Activated CD8-positive, alpha-beta T cell treated with anti-CD3 and anti-CD28 coated beads, Interleukin-2, amount 10 ng/mL, durations not matched to agents 7 days and 5 days (primary cell): ENCODE results near the gene MPZL3. TPM values are rescaled to one million over a fixed set of nuclear protein-coding genes. Genes with fewer than 3 reads are reported as not detected.
A peak's percentile ranks its signal among the peaks of the same experiment; 100 is the strongest.

Experiments
- ATAC-seq: fragments of 150-1000 bp; cut with Tn5 transposase; one replicate; pipeline ENCODE4 v1.10.0; 2021; ENCODE audit warnings: moderate library complexity
- CTCF ChIA-PET: fragments of 350-600 bp; sonication (Branson Sonifier 250); formaldehyde crosslinking; loops from one replicate; lab custom pipeline; 2021; ENCODE audit warnings: antibody characterized with exemption; lab: Charles Lee
- POLR2A ChIA-PET: fragments of 350-600 bp; sonication (Branson Sonifier 250); formaldehyde crosslinking; loops from one replicate; lab custom pipeline; 2021; ENCODE audit warnings: antibody characterized with exemption; lab: Charles Lee
- DNase-seq: peaks from one replicate; pipeline ENCODE4 v3.0.0-alpha.2; 2020
- H3K27ac Mint-ChIP-seq: one replicate; pipeline ENCODE4 v1.8.0; 2021; ENCODE audit warnings: mild to moderate bottlenecking, mixed read lengths
- H3K27me3 Mint-ChIP-seq: one replicate; pipeline ENCODE4 v1.8.0; 2021; ENCODE audit warnings: low read depth, mixed read lengths
- H3K36me3 Mint-ChIP-seq: one replicate; pipeline ENCODE4 v1.8.0; 2021; ENCODE audit warnings: low read depth, mixed read lengths
- H3K4me1 Mint-ChIP-seq: one replicate; pipeline ENCODE4 v1.8.0; 2021; ENCODE audit warnings: low read depth, mixed read lengths
- H3K4me3 Mint-ChIP-seq: one replicate; pipeline ENCODE4 v1.8.0; 2021; ENCODE audit warnings: mild to moderate bottlenecking, mixed read lengths
- H3K9me3 Mint-ChIP-seq: one replicate; pipeline ENCODE4 v1.8.0; 2022; ENCODE audit warnings: mixed read lengths; ENCODE audit not compliant: insufficient read depth
- total RNA-seq, 2 experiments: library from RNA; stranded (reverse); gene quantifications; one replicate each; pipeline ENCODE4 v1.2.3, GENCODE V29; 2021

The MPZL3 gene, protein sequence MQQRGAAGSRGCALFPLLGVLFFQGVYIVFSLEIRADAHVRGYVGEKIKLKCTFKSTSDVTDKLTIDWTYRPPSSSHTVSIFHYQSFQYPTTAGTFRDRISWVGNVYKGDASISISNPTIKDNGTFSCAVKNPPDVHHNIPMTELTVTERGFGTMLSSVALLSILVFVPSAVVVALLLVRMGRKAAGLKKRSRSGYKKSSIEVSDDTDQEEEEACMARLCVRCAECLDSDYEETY
- 10 to 100 TPM; 19.6 to 20.0 TPM for total RNA-seq

DNA sequence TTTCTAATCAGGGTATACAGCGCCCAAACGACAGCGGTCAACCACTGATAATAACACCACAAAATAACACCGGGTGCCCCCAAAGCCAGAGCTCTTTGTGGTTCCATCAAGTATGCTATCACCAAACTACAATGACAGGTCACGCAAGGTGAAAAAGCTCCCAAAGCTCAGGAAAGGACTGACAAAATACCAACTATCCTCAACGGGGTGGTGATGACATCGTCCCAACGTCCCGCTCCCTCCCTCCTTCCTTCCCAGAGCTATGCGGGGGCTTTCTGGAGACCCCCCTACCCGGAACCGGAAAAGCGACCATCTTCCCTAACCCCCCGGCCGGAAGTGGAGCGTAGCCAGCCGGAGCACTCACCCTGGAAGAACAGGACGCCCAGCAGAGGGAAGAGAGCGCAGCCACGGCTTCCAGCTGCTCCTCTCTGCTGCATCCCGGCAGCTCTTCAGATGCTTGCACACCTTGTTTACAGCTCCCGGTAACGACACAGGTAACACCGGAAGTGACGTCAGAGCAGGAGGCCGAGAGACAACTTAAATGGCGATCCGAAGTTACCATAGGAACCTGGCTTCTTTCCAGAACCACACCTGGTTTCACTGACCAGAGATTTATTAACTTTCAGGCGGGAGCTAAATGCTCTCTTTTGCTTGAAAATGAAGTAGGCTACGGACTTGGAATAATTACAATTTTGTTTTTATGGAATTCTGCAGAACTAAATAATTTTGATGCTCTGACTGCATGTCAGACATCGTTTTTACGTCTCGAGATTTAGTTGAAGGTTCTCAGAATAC is at the start of gene MPZL3:
Gene MPZL3, minus strand, starts transcription at position 508 of the 795 bp plus-strand sequence. Its CDS starts 71 bp downstream, at position 437.
- POLR2A ChIA-PET = interaction anchor here (0.7 to 3.1 kb wide), 18 partner anchors 11 to 89 kb away, joined by 3 to 44 read pairs (median 6); partner anchors contain the start of gene JAML
- ATAC-seq (peak; percentile 79), DNase-seq (peak; percentile 90)
- no peaks in the 10 kb centered on the region for H3K27me3 Mint-ChIP-seq
- no peaks in the 10 kb centered on the region for H3K9me3 Mint-ChIP-seq
- H3K4me3 Mint-ChIP-seq = peak within 1 kb of the TSS; percentile 94
- peaks cover 42% of the 10 kb centered on the region for H3K36me3 Mint-ChIP-seq
- CTCF ChIA-PET = interaction anchor here (0.7 to 3.7 kb wide), 21 partner anchors 8 to 618 kb away, joined by 3 to 29 read pairs (median 5); partner anchors contain the start of genes CD3E and MPZL2
- peak within 1 kb of the TSS; percentile 99 for H3K27ac Mint-ChIP-seq
- peaks cover 42% of the 10 kb centered on the region for H3K4me1 Mint-ChIP-seq

DNA sequence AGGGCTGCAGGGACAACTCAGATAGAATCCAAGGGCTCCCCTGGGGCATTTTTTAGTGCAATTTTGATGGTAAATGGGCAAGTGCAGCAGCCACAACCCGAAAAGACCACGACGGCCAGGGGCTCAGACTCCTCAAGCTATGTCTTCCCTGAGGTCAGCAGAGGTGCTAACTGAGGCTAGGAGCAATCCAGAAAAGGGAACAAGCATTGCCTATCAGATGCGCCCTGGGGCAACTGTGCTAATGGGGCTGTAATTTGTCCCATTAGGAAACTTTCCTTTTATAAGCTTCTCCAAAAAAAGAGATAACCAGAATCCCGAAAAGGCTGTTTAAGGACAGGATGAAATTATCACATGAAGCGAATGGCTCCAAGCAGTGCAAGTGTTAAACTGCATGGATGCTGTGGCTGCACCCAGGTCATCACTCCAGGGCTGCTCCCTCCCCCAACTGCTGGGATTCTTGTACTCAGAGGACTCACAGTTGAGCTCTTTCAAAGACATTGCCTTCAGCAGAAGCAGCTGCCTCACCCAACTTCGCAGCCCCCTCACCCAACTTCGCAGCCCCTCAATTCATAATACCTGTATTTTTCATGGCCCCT is 49.5 kb upstream of the MPZL3 start:
- POLR2A ChIA-PET = interaction anchor here (1.2 kb wide), 1 partner anchor 55 kb away, joined by 3 read pairs; no protein-coding TSS in a partner anchor
- H3K9me3 Mint-ChIP-seq = no peaks in the 10 kb centered on the region
- DNase-seq (no peak), ATAC-seq (no peak)
- CTCF ChIA-PET = interaction anchor here (0.7 to 8.1 kb wide), 7 partner anchors 10 to 103 kb away, joined by 3 to 132 read pairs (median 7); no protein-coding TSS in a partner anchor
- no peak overlapping the region for H3K27ac Mint-ChIP-seq
- H3K36me3 Mint-ChIP-seq = peaks cover 18% of the 10 kb centered on the region
- no peaks in the 10 kb centered on the region for H3K27me3 Mint-ChIP-seq
- H3K4me3 Mint-ChIP-seq = no peak overlapping the region
- H3K4me1 Mint-ChIP-seq = peaks cover 34% of the 10 kb centered on the region

DNA sequence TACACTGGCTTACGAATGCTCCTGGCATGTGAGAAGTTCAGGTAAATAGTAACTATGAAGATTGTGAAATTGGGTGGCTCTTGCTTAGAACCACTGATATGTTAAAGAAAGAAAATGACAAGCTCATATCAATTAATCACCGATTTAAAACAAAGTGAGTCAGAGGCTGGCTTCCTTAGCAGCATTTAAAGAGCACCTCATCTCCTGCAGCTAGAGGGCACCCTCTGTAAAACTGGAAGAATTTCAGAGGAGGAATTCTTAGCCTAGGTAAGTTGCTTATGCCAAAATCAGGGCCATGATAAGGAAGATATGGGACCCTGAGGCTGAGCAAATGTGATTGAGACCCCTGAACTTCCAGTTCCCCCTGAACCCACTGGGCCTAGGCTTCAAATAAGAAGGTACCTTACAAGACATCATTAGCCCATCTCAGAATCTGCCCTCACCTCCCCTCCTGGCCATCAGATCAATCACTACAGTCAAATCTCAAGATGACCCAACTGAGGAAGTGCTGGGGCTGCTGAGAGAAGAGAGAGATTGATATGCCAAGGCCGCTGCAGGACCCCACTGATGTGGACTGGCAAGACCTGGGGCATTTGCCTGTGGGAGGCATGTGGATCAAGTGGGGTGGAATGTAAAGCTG is 43.8 kb upstream of the MPZL3 start:
- Mint-ChIP-seq H3K4me1 (peaks cover 22% of the 10 kb centered on the region), H3K36me3 (no peaks in the 10 kb centered on the region), H3K9me3 (no peaks in the 10 kb centered on the region), H3K27ac (no peak overlapping the region), H3K4me3 (no peak overlapping the region), H3K27me3 (no peaks in the 10 kb centered on the region)
- DNase-seq = peak; percentile 62
- peak; percentile 64 for ATAC-seq
- ChIA-PET CTCF (interaction anchor here (0.6 to 8.1 kb wide), 62 partner anchors 9 to 318 kb away, joined by 3 to 132 read pairs (median 5); partner anchors contain the start of genes ARCN1, CD3E, JAML and MPZL2), POLR2A (interaction anchor here (0.7 to 1.8 kb wide), 7 partner anchors 9 to 72 kb away, joined by 3 to 23 read pairs (median 4); partner anchors contain the start of genes CD3E and JAML)

DNA sequence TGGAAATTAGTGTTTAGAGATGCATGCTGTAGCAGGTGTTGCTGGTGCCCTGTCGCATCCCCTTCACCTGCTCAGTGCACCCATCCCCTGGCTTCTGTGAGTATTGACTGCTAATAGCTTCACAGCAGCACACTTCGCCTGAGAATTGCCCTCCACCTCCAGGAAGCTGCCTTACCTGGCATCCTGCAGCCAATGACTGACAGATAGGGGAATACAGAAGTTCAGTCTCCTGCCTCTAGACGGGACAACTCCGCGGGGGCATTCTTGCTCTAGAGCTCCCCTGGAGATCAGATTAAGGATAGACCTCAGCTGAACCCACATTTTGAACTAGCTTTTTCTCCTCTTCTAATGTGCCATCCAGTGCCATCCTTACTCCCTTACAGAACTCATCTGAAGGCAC is 43.0 kb upstream of the MPZL3 start:
- H3K4me3 Mint-ChIP-seq = no peak overlapping the region
- DNase-seq (no peak), ATAC-seq (no peak)
- ChIA-PET CTCF (interaction anchor here (0.6 to 8.1 kb wide), 62 partner anchors 10 to 317 kb away, joined by 3 to 132 read pairs (median 5); partner anchors contain the start of genes ARCN1, CD3E, JAML and MPZL2), POLR2A (interaction anchor here (0.7 to 1.8 kb wide), 7 partner anchors 10 to 71 kb away, joined by 3 to 23 read pairs (median 4); partner anchors contain the start of genes CD3E and JAML)
- no peaks in the 10 kb centered on the region for H3K27me3 Mint-ChIP-seq
- no peaks in the 10 kb centered on the region for H3K36me3 Mint-ChIP-seq
- no peak overlapping the region for H3K27ac Mint-ChIP-seq
- H3K9me3 Mint-ChIP-seq = no peaks in the 10 kb centered on the region
- H3K4me1 Mint-ChIP-seq = peaks cover 29% of the 10 kb centered on the region

DNA sequence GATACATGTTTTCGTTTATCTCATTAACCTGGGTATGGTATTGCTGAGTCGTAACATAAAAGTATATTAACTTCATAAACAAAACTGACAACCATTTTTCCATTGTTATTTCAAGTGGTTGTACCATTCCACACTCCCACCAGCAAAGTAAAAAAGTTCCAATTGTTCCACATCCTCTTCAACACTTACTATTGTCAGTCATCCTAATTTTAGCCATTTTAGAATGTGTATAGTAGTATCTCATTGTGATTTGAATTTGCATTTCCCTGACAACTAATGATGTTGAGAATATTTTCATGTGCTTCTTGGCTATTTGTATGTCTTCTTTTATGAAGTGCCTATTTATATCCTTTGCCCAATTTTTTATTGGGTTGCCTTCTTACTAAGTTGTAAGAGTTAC is 41.9 kb upstream of the MPZL3 start:
- Mint-ChIP-seq H3K27ac (no peak overlapping the region), H3K27me3 (no peaks in the 10 kb centered on the region), H3K9me3 (peaks cover 4% of the 10 kb centered on the region), H3K36me3 (peaks cover 7% of the 10 kb centered on the region), H3K4me3 (no peak overlapping the region), H3K4me1 (peaks cover 34% of the 10 kb centered on the region)
- DNase-seq (no peak), ATAC-seq (no peak)
- ChIA-PET POLR2A (interaction anchor here (1.8 kb wide), 1 partner anchor 45 kb away, joined by 4 read pairs; no protein-coding TSS in a partner anchor), CTCF (interaction anchor here (0.7 to 8.1 kb wide), 2 partner anchors 13 to 91 kb away, joined by 3 to 132 read pairs; no protein-coding TSS in a partner anchor)

DNA sequence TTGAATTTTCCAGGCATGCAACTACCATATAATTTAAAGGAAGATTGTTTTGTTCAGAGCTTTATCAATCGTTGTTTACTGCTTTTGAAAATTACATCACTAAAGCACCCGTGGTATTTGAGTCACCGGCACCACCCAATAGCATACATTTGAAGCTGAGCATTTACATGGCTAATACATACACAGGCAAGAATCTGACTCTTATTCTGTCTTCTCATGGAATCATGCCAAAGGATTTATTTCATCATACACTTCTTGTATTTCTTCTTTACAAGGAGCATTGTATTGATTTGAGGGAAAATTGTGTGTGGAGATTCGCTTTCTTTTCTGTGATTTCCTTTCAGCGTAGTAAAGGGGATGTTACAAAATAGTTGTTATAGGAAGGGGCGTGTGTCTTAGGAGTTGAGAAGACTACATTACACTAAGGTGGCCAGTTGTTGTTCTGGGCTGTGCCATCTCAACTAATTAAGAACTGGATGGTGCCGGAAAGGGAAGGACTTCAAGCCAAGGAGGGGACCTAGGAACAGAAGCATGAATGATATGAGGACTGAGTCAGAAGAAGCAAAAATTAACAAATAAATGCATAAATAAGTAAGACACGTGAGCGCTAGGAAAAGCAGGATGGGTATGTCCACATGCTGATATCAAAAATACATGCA is 39.4 kb upstream of the MPZL3 start:
- DNase-seq (no peak), ATAC-seq (no peak)
- H3K27ac Mint-ChIP-seq = no peak overlapping the region
- peaks cover 33% of the 10 kb centered on the region for H3K4me1 Mint-ChIP-seq
- peaks cover 4% of the 10 kb centered on the region for H3K9me3 Mint-ChIP-seq
- ChIA-PET POLR2A (interaction anchor here (0.7 to 1.4 kb wide), 4 partner anchors 13 to 93 kb away, joined by 3 to 4 read pairs (median 3); partner anchors contain the start of genes CD3E and MPZL3), CTCF (interaction anchor here (0.8 to 3.1 kb wide), 25 partner anchors 9 to 149 kb away, joined by 3 to 39 read pairs (median 6); partner anchors contain the start of genes CD3E and MPZL2)
- H3K36me3 Mint-ChIP-seq = peaks cover 8% of the 10 kb centered on the region
- H3K27me3 Mint-ChIP-seq = no peaks in the 10 kb centered on the region
- H3K4me3 Mint-ChIP-seq = no peak overlapping the region

DNA sequence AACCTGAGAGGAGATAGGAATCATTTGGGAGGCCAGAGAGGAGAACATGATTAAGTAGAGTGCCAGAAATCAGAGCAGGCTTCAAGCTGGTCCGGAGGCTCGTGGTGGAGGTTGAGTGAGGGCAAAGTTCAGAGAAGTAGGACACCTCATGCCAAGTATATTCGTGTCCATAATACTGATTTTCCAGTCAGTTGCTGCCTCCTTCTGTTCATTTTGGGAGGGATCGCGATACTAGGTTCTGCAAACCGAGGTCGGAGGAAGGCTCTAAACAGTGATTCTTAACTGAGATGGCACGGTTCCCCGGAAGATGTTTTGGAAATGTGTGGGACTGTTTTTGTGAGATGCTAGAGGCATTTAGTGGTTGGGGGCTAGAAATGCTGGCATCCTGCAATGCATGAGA is 38.8 kb upstream of the MPZL3 start:
- ATAC-seq = peak; percentile 88
- DNase-seq = peak; percentile 68
- peak overlapping the region; percentile 7 for H3K27ac Mint-ChIP-seq
- H3K36me3 Mint-ChIP-seq = peaks cover 8% of the 10 kb centered on the region
- H3K9me3 Mint-ChIP-seq = peaks cover 4% of the 10 kb centered on the region
- no peaks in the 10 kb centered on the region for H3K27me3 Mint-ChIP-seq
- CTCF ChIA-PET = interaction anchor here (0.6 to 3.1 kb wide), 26 partner anchors 8 to 148 kb away, joined by 3 to 39 read pairs (median 6); partner anchors contain the start of genes CD3E, MPZL2 and SCN2B
- H3K4me3 Mint-ChIP-seq = no peak overlapping the region
- peaks cover 30% of the 10 kb centered on the region for H3K4me1 Mint-ChIP-seq
- POLR2A ChIA-PET = interaction anchor here (0.7 to 1.4 kb wide), 4 partner anchors 13 to 93 kb away, joined by 3 to 4 read pairs (median 3); partner anchors contain the start of genes CD3E and MPZL3

DNA sequence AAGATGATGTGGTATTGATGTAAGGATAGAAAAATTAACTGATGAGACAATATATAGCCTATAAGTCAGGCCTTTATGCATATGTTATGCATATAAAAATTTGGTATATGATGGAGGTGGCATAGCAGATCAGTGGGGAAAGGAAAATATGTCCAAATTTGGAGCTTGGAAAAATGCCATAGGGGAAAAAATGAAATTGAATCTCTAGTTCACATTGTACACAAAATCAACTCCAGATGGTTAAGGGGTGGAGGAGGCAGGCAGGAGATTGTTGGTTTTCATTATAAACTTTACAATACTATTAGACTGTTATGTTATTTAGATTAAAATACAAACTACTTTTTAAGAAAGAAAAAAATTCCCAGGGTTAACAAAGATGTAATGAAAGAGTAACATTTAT is 37.2 kb upstream of the MPZL3 start:
- peaks cover 25% of the 10 kb centered on the region for H3K4me1 Mint-ChIP-seq
- peaks cover 4% of the 10 kb centered on the region for H3K9me3 Mint-ChIP-seq
- no peak overlapping the region for H3K4me3 Mint-ChIP-seq
- ATAC-seq = no peak
- H3K27me3 Mint-ChIP-seq = no peaks in the 10 kb centered on the region
- no peak for DNase-seq
- H3K36me3 Mint-ChIP-seq = peaks cover 8% of the 10 kb centered on the region
- CTCF ChIA-PET = interaction anchor here (1.2 to 2.3 kb wide), 6 partner anchors 19 to 144 kb away, joined by 3 to 19 read pairs (median 3); no protein-coding TSS in a partner anchor
- H3K27ac Mint-ChIP-seq = no peak overlapping the region
- POLR2A ChIA-PET = no interaction called here

DNA sequence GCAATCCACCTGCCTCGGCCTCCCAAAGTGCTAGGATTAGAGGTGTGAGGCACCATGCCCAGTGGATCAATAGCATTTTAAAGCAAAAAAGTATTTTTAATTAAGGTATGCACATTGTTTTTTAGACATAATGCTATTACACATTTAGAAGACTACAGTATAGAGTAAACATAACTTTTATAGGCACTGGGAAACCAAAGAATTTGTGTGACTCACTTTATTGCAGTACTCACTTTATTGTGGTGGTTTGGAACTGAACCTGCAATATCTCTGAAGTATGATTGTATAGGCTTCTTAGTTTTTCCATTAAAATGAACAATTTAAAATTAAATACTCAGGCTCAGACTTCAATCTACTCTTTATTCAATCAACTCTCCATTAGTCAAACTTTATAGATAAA is 34.8 kb upstream of the MPZL3 start:
- H3K36me3 Mint-ChIP-seq = peaks cover 8% of the 10 kb centered on the region
- CTCF ChIA-PET = interaction anchor here (1.0 to 13.3 kb wide), 4 partner anchors 11 to 88 kb away, joined by 3 to 132 read pairs (median 9); no protein-coding TSS in a partner anchor
- no peak overlapping the region for H3K27ac Mint-ChIP-seq
- H3K27me3 Mint-ChIP-seq = no peaks in the 10 kb centered on the region
- H3K4me1 Mint-ChIP-seq = peaks cover 47% of the 10 kb centered on the region
- POLR2A ChIA-PET = no interaction called here
- ATAC-seq (no peak), DNase-seq (no peak)
- no peak overlapping the region for H3K4me3 Mint-ChIP-seq
- H3K9me3 Mint-ChIP-seq = peaks cover 4% of the 10 kb centered on the region

DNA sequence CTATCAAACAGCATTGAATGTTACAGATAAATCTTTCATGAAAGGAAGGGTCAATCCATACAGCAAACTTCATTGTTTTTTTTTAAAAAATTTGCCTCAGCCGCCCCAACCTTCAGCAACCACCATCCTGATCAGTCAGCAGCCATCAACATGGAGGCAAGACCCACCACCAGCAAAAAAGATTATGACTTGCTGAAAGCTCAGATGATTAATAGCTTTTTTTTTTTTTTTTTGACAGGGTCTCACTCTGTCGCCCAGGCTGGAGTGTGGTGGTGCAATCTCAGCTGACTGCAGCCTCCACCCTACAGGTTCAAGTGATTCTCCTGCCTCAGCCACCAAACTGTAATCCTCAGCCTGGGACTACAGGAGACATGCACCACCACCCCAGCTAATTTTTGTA is 34.4 kb upstream of the MPZL3 start:
- no peak for DNase-seq
- Mint-ChIP-seq H3K4me3 (no peak overlapping the region), H3K9me3 (peaks cover 4% of the 10 kb centered on the region), H3K27me3 (no peaks in the 10 kb centered on the region), H3K27ac (no peak overlapping the region), H3K36me3 (peaks cover 8% of the 10 kb centered on the region), H3K4me1 (peaks cover 50% of the 10 kb centered on the region)
- CTCF ChIA-PET = interaction anchor here (1.8 to 13.3 kb wide), 2 partner anchors 11 to 12 kb away, joined by 4 to 132 read pairs; no protein-coding TSS in a partner anchor
- POLR2A ChIA-PET = no interaction called here
- no peak for ATAC-seq
